Bronchial epithelial cell (primary cell): Measurements from ENCODE around the gene SPACA1. TPM values are rescaled to one million over a fixed set of nuclear protein-coding genes. Genes with fewer than 3 reads are reported as not detected.

Experiments
- DNase-seq: peaks from one replicate; pipeline ENCODE4 v3.0.0-alpha.2; 2010; ENCODE audit warnings: low read depth
- FAIRE-seq: peaks from 2 replicates; lab custom pipeline; 2011; peaks lifted over from hg19 to GRCh38; lab: Jason Lieb, UNC
- H3K27me3 ChIP-seq: 2 replicates; pipeline ENCODE4 v1.5.1; 2011; ENCODE audit warnings: low read length; ENCODE audit not compliant: control insufficient read depth, insufficient read depth
- H3K36me3 ChIP-seq: 2 replicates; pipeline ENCODE4 v1.5.1; 2011; ENCODE audit warnings: low read length; ENCODE audit not compliant: control insufficient read depth, insufficient read depth
- H3K4me3 ChIP-seq: 2 replicates; pipeline ENCODE4 v1.5.1; 2011; ENCODE audit warnings: mild to moderate bottlenecking, low read depth, low read length, control low read depth
- total RNA-seq: library from RNA; depleted of rRNA; stranded (reverse); fragments of >200 nt; gene quantifications from 2 replicates; pipeline ENCODE4 v1.2.1, GENCODE V29; 2014
- TF ChIP-seq, protein P1 (sequence below): IDR thresholded peaks from 2 replicates; pipeline ENCODE4 v1.5.1; 2011; ENCODE audit warnings: mild to moderate bottlenecking, moderate library complexity, low read length, control low read depth, inconsistent platforms; ENCODE audit not compliant: insufficient read depth, severe bottlenecking

The SPACA1 gene
- total RNA-seq, 1 donor from 2014 or later = not detected

DNA sequence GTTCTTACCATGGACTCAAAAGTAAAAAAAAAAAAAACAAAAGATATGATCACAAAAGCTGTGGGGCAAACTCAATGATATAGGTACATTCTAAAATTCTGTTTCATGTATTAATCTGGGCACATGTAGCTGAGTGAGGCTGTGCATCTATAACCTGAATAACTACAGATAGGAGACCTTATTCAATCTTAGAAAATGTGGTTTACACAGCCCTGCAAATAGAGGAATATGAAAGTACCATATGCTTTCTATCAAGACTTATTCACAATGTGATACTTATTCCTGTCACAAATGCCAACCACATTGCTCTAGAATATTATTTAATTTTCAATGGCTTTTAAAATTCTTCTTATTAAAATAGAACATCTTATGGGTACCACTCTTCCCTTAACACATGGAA is 3.1 kb upstream of the SPACA1 start:
- no peak for FAIRE-seq
- no peaks in the 10 kb centered on the region for H3K36me3 ChIP-seq
- TF ChIP-seq, protein P1, sequence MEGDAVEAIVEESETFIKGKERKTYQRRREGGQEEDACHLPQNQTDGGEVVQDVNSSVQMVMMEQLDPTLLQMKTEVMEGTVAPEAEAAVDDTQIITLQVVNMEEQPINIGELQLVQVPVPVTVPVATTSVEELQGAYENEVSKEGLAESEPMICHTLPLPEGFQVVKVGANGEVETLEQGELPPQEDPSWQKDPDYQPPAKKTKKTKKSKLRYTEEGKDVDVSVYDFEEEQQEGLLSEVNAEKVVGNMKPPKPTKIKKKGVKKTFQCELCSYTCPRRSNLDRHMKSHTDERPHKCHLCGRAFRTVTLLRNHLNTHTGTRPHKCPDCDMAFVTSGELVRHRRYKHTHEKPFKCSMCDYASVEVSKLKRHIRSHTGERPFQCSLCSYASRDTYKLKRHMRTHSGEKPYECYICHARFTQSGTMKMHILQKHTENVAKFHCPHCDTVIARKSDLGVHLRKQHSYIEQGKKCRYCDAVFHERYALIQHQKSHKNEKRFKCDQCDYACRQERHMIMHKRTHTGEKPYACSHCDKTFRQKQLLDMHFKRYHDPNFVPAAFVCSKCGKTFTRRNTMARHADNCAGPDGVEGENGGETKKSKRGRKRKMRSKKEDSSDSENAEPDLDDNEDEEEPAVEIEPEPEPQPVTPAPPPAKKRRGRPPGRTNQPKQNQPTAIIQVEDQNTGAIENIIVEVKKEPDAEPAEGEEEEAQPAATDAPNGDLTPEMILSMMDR = no peak

GRCh38 chr6:88045521-88046136 is 2.0 kb upstream of the SPACA1 start:
- no peaks in the 10 kb centered on the region for H3K27me3 ChIP-seq
- DNase-seq (no peak), FAIRE-seq (no peak)
- H3K4me3 ChIP-seq = no peak overlapping the region
- TF ChIP-seq, protein P1 = no peak
- H3K36me3 ChIP-seq = no peaks in the 10 kb centered on the region

More for the DNA sequence above, 3.1 kb upstream of the SPACA1 start:
- DNase-seq = no peak
- H3K4me3 ChIP-seq = no peak overlapping the region
- no peaks in the 10 kb centered on the region for H3K27me3 ChIP-seq

GRCh38 chr6:88048578-88048977 is 937 bp downstream of the SPACA1 start:
- TF ChIP-seq, protein P1 = no peak
- H3K36me3 ChIP-seq = no peaks in the 10 kb centered on the region
- H3K27me3 ChIP-seq = no peaks in the 10 kb centered on the region
- no peak overlapping the region for H3K4me3 ChIP-seq
- FAIRE-seq (no peak), DNase-seq (no peak)

DNA sequence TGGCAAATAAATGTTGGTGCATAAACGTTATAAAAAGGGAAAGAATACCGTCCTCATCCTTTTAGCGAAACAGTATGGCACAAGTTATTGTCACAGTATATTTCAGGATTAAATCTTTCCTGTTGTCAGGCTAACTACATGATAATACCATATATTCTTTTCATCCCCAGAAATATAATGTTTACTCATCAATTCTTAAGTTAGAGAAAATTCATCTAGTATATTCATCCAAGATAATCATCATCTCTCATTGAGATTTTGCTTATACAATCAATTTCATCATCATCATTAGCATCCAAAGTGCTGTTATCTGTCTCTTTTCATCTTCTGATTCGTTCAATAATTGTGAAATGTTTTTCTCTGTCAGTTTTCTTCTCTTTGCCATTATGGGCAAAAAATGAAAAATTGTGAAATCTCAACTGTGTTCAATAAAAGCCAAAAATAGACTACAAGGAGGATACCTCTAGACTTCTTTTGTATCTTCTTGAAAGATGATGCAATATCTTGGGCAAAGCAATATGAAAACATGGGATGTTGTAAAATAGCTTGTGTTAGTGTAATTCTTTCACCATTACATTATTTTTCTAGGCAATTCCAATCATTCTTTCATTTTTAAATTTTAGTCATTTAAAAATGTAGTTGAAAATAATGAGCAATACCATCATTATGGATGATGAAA is 2.6 kb downstream of the SPACA1 start:
- H3K4me3 ChIP-seq = no peak overlapping the region
- FAIRE-seq (no peak), DNase-seq (no peak)
- TF ChIP-seq, protein P1 = no peak
- H3K36me3 ChIP-seq = no peaks in the 10 kb centered on the region
- H3K27me3 ChIP-seq = no peaks in the 10 kb centered on the region

DNA sequence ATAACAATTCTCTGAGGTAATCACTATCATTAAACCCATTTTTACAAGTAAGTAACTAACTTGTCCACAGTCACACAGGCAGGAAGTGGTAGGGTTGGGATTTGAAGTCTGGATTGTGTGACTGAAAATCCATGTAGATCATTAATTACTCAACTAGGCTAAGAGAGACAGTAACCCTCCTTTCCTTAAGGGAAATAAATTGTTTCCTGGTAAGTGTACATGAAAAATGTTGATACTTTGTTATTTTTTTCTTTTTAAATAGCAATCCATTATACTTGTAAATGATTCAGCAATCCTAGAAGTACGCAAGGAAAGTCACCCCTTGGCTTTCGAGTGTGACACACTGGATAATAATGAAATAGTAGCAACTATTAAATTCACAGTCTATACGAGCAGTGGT is 11.6 kb downstream of the SPACA1 start:
- no peak overlapping the region for H3K4me3 ChIP-seq
- no peak for DNase-seq
- TF ChIP-seq, protein P1 = no peak
- H3K36me3 ChIP-seq = no peaks in the 10 kb centered on the region
- no peaks in the 10 kb centered on the region for H3K27me3 ChIP-seq
- no peak for FAIRE-seq
